Fibroblast of the aortic adventitia (primary cell): ENCODE data around the gene EFEMP2. TPM values are rescaled to one million over a fixed set of nuclear protein-coding genes. Genes with fewer than 3 reads are reported as not detected.

Experiments used
- DNase-seq: peaks from one replicate; pipeline ENCODE4 v3.0.0-alpha.2; 2010; ENCODE audit warnings: low read depth
- H3K4me3 ChIP-seq: 2 replicates; pipeline ENCODE4 v1.5.1; 2011; ENCODE audit warnings: low read depth, mild to moderate bottlenecking, control low read depth, low read length, moderate library complexity
- total RNA-seq: library from RNA; depleted of rRNA; stranded (reverse); fragments of >200 nt; gene quantifications from 2 replicates; pipeline ENCODE4 v1.2.3, GENCODE V29; 2012; ENCODE audit warnings: low replicate concordance
- TF ChIP-seq, protein P1 (sequence below): IDR thresholded peaks from 2 replicates; pipeline ENCODE4 v1.5.1; 2011; ENCODE audit warnings: mild to moderate bottlenecking, low read length, control low read depth, inconsistent platforms; ENCODE audit not compliant: insufficient read depth

The EFEMP2 gene
- total RNA-seq, 1 donor = 105 TPM

DNA sequence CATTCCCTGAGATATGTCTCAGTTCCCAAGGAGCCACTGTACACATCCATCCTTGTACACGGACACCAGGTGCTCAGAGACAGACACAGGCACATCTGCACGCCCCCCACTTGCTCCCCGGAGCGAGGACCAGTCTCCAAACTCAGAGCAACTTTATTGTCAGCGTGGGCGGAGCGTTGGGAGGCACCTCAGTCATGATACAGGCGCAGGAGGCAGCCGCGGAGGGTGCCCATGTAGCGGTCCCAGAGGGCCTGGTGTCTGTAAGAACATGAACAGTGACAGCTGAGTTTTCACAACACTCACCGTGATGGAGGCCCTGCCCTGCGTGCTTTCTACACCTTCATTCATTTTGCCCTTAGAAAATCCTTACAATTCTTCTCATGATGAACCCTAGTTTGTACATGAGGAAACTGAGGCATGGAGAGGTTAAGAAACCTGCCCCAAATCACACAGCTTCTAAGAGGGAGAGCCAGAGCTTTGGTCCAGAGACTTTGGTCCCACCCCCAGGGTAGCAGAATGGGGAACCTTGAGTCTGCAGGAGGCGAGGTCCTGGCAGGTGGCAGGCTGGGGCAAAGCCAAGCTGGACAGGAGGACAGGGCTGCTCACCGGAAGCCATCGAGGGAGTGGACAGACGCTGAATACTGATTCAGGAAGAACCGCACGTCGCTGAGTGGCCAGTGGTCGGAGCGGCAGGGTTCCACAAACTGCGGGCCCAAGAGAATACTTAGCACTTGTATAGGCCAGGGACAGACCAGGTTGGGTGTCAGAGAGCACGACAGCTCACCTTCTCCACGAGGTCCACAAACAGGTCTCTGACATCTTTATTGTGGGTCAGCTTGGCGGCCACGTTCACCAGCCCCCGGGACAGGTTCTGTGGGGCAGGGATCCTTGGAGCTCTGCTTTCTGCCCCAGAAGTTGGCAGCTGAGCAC, 11.5 kb upstream of the EFEMP2 start:
- DNase-seq = no peak
- TF ChIP-seq, protein P1, sequence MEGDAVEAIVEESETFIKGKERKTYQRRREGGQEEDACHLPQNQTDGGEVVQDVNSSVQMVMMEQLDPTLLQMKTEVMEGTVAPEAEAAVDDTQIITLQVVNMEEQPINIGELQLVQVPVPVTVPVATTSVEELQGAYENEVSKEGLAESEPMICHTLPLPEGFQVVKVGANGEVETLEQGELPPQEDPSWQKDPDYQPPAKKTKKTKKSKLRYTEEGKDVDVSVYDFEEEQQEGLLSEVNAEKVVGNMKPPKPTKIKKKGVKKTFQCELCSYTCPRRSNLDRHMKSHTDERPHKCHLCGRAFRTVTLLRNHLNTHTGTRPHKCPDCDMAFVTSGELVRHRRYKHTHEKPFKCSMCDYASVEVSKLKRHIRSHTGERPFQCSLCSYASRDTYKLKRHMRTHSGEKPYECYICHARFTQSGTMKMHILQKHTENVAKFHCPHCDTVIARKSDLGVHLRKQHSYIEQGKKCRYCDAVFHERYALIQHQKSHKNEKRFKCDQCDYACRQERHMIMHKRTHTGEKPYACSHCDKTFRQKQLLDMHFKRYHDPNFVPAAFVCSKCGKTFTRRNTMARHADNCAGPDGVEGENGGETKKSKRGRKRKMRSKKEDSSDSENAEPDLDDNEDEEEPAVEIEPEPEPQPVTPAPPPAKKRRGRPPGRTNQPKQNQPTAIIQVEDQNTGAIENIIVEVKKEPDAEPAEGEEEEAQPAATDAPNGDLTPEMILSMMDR = no peak
- no peak overlapping the region for H3K4me3 ChIP-seq

DNA sequence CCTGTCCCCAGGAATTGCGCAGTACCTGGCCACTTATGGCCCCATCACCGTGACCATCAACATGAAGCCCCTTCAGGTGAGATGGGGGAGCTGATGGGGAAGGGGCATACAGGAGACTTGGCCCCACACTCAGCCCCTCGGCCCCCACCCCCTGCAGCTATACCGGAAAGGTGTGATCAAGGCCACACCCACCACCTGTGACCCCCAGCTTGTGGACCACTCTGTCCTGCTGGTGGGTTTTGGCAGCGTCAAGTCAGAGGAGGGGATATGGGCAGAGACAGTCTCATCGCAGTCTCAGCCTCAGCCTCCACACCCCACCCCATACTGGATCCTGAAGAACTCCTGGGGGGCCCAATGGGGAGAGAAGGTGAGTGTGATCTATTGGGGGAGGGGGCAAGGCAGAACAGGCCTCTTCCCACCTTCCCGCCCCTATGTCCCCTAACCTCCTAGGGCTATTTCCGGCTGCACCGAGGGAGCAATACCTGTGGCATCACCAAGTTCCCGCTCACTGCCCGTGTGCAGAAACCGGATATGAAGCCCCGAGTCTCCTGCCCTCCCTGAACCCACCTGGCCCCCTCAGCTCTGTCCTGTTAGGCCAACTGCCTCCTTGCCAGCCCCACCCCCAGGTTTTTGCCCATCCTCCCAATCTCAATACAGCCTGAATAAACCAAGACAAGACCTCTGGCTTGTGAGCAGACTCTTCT, 10.6 kb upstream of the EFEMP2 start:
- no peak for DNase-seq
- no peak overlapping the region for H3K4me3 ChIP-seq
- TF ChIP-seq, protein P1 = no peak

DNA sequence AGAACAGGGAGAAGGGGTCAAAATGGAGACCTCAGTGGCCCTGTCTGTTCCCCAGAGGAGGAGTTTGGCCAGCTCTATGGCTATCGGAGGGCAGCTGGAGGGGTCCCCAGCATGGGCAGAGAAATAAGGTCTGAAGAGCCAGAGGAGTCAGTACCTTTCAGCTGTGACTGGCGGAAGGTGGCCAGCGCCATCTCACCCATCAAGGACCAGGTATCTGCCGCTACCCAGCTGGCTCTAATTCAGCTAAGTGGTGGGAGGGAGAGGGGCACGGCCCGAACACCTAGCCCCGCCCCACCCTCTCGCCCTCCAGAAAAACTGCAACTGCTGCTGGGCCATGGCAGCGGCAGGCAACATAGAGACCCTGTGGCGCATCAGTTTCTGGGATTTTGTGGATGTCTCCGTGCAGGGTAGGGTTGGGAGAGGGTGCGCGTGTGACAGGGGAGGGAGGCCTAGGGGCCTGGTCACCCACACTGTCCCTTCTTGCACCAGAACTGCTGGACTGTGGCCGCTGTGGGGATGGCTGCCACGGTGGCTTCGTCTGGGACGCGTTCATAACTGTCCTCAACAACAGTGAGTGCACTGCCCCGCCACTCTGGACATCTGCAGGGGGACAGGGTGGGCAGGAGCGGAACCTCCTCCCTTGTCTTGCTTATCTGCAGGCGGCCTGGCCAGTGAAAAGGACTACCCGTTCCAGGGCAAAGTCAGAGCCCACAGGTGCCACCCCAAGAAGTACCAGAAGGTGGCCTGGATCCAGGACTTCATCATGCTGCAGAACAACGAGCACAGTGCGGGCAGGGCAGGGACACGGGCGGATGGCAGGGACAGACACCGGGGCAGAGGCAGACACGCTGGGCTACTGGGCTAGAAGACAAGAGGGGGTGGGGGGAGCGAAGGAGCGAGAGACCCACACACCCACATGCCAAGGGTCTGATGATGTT, 9.8 kb upstream of the EFEMP2 start:
- TF ChIP-seq, protein P1 = no peak
- DNase-seq = no peak
- H3K4me3 ChIP-seq = no peak overlapping the region

DNA sequence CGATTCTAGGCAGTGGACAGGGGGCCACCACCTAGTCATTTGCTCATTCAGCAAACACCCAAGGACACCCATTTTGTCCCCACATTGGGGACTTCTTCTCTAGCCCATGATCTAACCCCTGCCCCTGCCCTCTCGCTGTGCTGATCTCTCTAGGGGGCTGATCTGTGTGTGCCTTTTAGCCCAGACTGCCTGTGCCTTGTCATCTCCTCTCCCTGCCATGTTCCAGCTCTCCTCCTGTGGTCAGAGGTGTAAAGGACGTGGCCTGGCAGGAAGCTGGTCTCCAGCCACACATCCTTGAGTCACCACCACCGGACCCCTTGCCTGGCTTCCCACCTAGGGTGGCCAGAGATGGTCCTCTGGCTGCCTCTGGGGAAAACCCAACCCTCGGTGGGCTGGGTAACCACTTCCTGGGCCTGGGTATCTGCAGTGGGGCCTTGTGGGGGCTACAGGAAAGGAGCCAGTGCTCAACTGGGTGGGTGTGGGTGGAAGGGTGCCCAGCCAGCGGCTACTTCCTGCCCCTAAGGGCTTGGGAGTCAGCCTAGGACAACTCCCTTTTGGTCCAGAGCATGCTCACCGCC, 8.3 kb upstream of the EFEMP2 start:
- TF ChIP-seq, protein P1 = no peak
- H3K4me3 ChIP-seq = no peak overlapping the region
- DNase-seq = no peak

DNA sequence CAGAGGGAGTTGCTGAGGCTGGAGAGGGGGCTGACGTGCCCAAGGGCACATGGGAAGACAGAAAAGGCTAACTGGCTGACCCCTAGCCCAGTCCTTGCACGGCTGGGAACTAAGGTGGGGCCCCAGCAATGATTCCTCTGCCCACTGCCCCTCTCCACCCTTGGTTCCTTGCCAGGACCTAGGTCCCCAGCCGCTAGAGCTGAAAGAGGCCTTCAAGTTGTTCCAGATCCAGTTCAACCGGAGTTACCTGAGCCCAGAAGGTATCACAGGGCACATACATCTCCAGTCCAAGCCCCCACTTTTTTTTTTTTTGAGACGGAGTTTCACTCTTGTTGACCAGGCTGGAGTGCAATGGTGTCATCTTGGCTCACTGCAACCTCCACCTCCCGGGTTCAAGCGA, 7.4 kb upstream of the EFEMP2 start:
- TF ChIP-seq, protein P1 = no peak
- DNase-seq = no peak
- no peak overlapping the region for H3K4me3 ChIP-seq

DNA sequence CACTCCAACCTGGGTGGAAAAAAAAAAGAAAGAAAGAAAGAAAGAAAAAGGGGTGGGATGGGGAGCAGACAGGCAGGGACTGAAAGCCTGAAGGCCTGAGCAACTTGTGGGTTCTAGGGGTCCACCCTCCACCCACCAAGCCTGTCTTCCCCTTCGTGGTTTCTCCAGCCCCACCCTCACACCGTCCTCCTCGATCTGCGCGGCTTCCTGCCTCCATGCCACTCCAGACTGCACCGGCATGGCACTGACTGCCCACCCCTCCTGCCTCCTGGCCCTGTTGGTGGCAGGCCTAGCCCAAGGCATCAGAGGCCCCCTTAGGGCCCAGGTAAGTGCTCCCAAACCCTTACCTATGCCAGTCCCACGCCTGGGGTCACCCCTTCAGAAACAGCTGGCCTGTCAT, 7.0 kb upstream of the EFEMP2 start, which contains the start of gene CTSW:
Gene CTSW (plus strand): TSS at position 221 of the 400 bp plus-strand sequence. CDS start 18 bp downstream, at position 239.
- DNase-seq = no peak
- H3K4me3 ChIP-seq = no peak within 1 kb of the TSS
- TF ChIP-seq, protein P1 = no peak
